Fibroblast of the conjunctiva (primary cell): ENCODE results near the gene HOXA9.

Experiments
- DNase-seq: peaks from one replicate; pipeline ENCODE4 v3.0.0-alpha.2; 2010; ENCODE audit warnings: low read depth

Gene HOXA9

GRCh38 chr7:27176524-27176845 lies 11.1 kb upstream of the HOXA9 start:
- DNase-seq: no peak

GRCh38 chr7:27175626-27176523 lies 10.5 kb upstream of the HOXA9 start:
- DNase-seq: no peak

GRCh38 chr7:27174874-27175625 lies 9.7 kb upstream of the HOXA9 start:
- no peak for DNase-seq

GRCh38 chr7:27173956-27174873 lies 8.9 kb upstream of the HOXA9 start, which contains the start of gene HOXA10:
Gene HOXA10, minus strand, starts transcription at chr7:27174320. Its CDS starts 14 bp downstream, at chr7:27174306.
- DNase-seq: no peak

- DNase-seq: no peak
Measured at GRCh38 chr7:27173511-27173955, 8.2 kb upstream of the HOXA9 start.

GRCh38 chr7:27172823-27173510 lies 7.6 kb upstream of the HOXA9 start:
- DNase-seq: no peak

- DNase-seq: no peak
Measured at GRCh38 chr7:27172315-27172774, 7.0 kb upstream of the HOXA9 start.

- DNase-seq: no peak
Measured at GRCh38 chr7:27171637-27172314, 6.4 kb upstream of the HOXA9 start.

- no peak for DNase-seq
Measured at GRCh38 chr7:27171325-27171636, 5.9 kb upstream of the HOXA9 start.

GRCh38 chr7:27170426-27171324 lies 5.3 kb upstream of the HOXA9 start:
- DNase-seq: no peak

GRCh38 chr7:27169658-27170425 lies 4.5 kb upstream of the HOXA9 start:
- DNase-seq: no peak

- no peak for DNase-seq
Measured at GRCh38 chr7:27168265-27168947, 3.1 kb upstream of the HOXA9 start.

GRCh38 chr7:27167916-27168264 lies 2.6 kb upstream of the HOXA9 start:
- no peak for DNase-seq

GRCh38 chr7:27166531-27167505 lies 1.5 kb upstream of the HOXA9 start:
- DNase-seq: no peak

GRCh38 chr7:27165996-27166530 lies 726 bp upstream of the HOXA9 start:
- DNase-seq: no peak

- no peak for DNase-seq
Measured at GRCh38 chr7:27164367-27165088, 809 bp downstream of the HOXA9 start.

- no peak for DNase-seq
Measured at GRCh38 chr7:27164045-27164366, 1.3 kb downstream of the HOXA9 start.
